Keratinocyte (primary cell): ENCODE data around the gene NIF3L1. TPM values are rescaled to one million over a fixed set of nuclear protein-coding genes. Genes with fewer than 3 reads are reported as not detected.

Experiments used
- DNase-seq: peaks from one replicate; pipeline ENCODE4 v3.0.0-alpha.2; 2011; ENCODE audit warnings: low read depth, missing footprints, low spot score
- FAIRE-seq: peaks from 2 replicates; lab custom pipeline; 2011; peaks lifted over from hg19 to GRCh38; lab: Jason Lieb, UNC
- H2AFZ ChIP-seq: 2 replicates; pipeline ENCODE4 v1.6.0; 2012; ENCODE audit warnings: low read length, control low read depth, inconsistent platforms; ENCODE audit not compliant: control insufficient read depth
- H3K27ac ChIP-seq: 2 replicates; pipeline ENCODE4 v1.5.1; 2011; ENCODE audit warnings: low read length; ENCODE audit not compliant: control insufficient read depth, insufficient read depth
- H3K27me3 ChIP-seq: 3 replicates; pipeline ENCODE4 v1.6.0; 2011; ENCODE audit warnings: low read length; ENCODE audit not compliant: control insufficient read depth, insufficient read depth; ENCODE audit errors: extremely low read depth
- H3K36me3 ChIP-seq, 2 experiments: 2 replicates in 1 of 2; 3 replicates in 1 of 2; pipeline ENCODE4 v1.5.1; 2011; ENCODE audit warnings: low read length in 2 of 2, mild to moderate bottlenecking in 1 of 2; ENCODE audit not compliant: control insufficient read depth in 2 of 2, insufficient read depth in 2 of 2; ENCODE audit errors: extremely low read depth in 1 of 2
- H3K4me1 ChIP-seq: 3 replicates; pipeline ENCODE4 v1.5.1; 2011; ENCODE audit warnings: low read length; ENCODE audit not compliant: control insufficient read depth, insufficient read depth; ENCODE audit errors: extremely low read depth
- H3K4me2 ChIP-seq: 3 replicates; pipeline ENCODE4 v1.6.0; 2011; ENCODE audit warnings: low read depth, low read length; ENCODE audit not compliant: control insufficient read depth, insufficient read depth; ENCODE audit errors: extremely low read depth
- H3K4me3 ChIP-seq, 3 experiments: fragments of 200-600 bp in 1 of 3; sonication (generic) in 1 of 3; 2 replicates in 2 of 3; 3 replicates in 1 of 3; pipeline ENCODE4 v1.5.1; 2011 to 2016; ENCODE audit warnings: low read length in 3 of 3, mild to moderate bottlenecking in 3 of 3, control low read depth in 2 of 3, inconsistent platforms in 1 of 3, low read depth in 1 of 3, mixed read lengths in 1 of 3, mixed run types in 1 of 3, moderate library complexity in 1 of 3; ENCODE audit not compliant: control insufficient read depth in 2 of 3, insufficient read depth in 2 of 3; ENCODE audit errors: extremely low read depth in 1 of 3
- H3K79me2 ChIP-seq: 2 replicates; pipeline ENCODE4 v1.6.0; 2012; ENCODE audit warnings: low read length; ENCODE audit not compliant: control insufficient read depth, insufficient read depth
- H3K9ac ChIP-seq: 3 replicates; pipeline ENCODE4 v1.6.0; 2011; ENCODE audit warnings: low read length; ENCODE audit not compliant: control insufficient read depth, insufficient read depth; ENCODE audit errors: extremely low read depth
- H3K9me1 ChIP-seq: 3 replicates; pipeline ENCODE4 v1.6.0; 2011; ENCODE audit warnings: low read length; ENCODE audit not compliant: control insufficient read depth, insufficient read depth; ENCODE audit errors: extremely low read depth
- H3K9me3 ChIP-seq: 2 replicates; pipeline ENCODE4 v1.5.1; 2012; ENCODE audit warnings: low read depth, low read length; ENCODE audit not compliant: control insufficient read depth
- H4K20me1 ChIP-seq: 3 replicates; pipeline ENCODE4 v1.6.0; 2011; ENCODE audit warnings: low read length; ENCODE audit not compliant: control insufficient read depth, insufficient read depth; ENCODE audit errors: extremely low read depth
- EZH2 ChIP-seq: IDR thresholded peaks from one replicate; pipeline ENCODE4 v1.6.1; 2012; ENCODE audit warnings: inconsistent platforms, mild to moderate bottlenecking, low read length, moderate library complexity
- dilution Hi-C: fragments of 300-500 bp; cut with MboI; formaldehyde crosslinking; loops from one replicate; pipeline ENCODE4 v1.7.0; 2020; ENCODE audit warnings: low sequenced_read_pairs; ENCODE audit not compliant: extremely low pct_ligation_motif_present
- polyA plus RNA-seq, 5 experiments: library from polyadenylated mRNA; depleted of rRNA in 3 of 5; stranded (reverse) in 3 of 5; stranded (forward) in 1 of 5; unstranded in 1 of 5; fragments of >200 nt; gene quantifications; 1 replicate in 1 of 5; 2 replicates in 3 of 5; 3 replicates in 1 of 5; pipeline versions ENCODE4 v1.2.1 to v1.2.3, GENCODE V29; 2011 to 2012; ENCODE audit warnings: missing spikeins in 2 of 5, low read depth in 1 of 5, low replicate concordance in 1 of 5
- TF ChIP-seq, protein P1 (sequence below), 3 experiments: IDR thresholded peaks in 1 of 3; conservative IDR thresholded peaks in 1 of 3; optimal IDR thresholded peaks in 1 of 3; 2 replicates in 2 of 3; 3 replicates in 1 of 3; pipeline versions ENCODE3 to v1.5.1; 2011; ENCODE audit warnings: low read length in 3 of 3, mild to moderate bottlenecking in 3 of 3, moderate library complexity in 2 of 3, control low read depth in 1 of 3, inconsistent platforms in 1 of 3; ENCODE audit not compliant: insufficient read depth in 2 of 3; ENCODE audit errors: extremely low read depth in 1 of 3

The NIF3L1 gene
- polyA plus RNA-seq, 1 donor (not counting 4 experiments of a cell fraction or from before 2014, with no cell fraction given) = 67.1 TPM

GRCh38 chr2:200901459-200902072 lies 12.4 kb downstream of the NIF3L1 start:
- Histone ChIP-seq H3K4me1 (no peaks in the 10 kb centered on the region), H3K9me1 (no peaks in the 10 kb centered on the region), H3K9me3 (no peaks in the 10 kb centered on the region), H3K79me2 (no peaks in the 10 kb centered on the region), H4K20me1 (no peaks in the 10 kb centered on the region), H3K4me2 (no peak overlapping the region), H3K4me3 (no peak overlapping the region), H2AFZ (no peak overlapping the region), H3K27ac (no peak overlapping the region), H3K36me3 (peaks cover 15 to 35% of the 10 kb centered on the region in 2 experiments), H3K9ac (no peak overlapping the region), H3K27me3 (no peaks in the 10 kb centered on the region)
- peak; percentile 50 for DNase-seq
- dilution Hi-C loops = no loop called here
- TF ChIP-seq, protein P1, sequence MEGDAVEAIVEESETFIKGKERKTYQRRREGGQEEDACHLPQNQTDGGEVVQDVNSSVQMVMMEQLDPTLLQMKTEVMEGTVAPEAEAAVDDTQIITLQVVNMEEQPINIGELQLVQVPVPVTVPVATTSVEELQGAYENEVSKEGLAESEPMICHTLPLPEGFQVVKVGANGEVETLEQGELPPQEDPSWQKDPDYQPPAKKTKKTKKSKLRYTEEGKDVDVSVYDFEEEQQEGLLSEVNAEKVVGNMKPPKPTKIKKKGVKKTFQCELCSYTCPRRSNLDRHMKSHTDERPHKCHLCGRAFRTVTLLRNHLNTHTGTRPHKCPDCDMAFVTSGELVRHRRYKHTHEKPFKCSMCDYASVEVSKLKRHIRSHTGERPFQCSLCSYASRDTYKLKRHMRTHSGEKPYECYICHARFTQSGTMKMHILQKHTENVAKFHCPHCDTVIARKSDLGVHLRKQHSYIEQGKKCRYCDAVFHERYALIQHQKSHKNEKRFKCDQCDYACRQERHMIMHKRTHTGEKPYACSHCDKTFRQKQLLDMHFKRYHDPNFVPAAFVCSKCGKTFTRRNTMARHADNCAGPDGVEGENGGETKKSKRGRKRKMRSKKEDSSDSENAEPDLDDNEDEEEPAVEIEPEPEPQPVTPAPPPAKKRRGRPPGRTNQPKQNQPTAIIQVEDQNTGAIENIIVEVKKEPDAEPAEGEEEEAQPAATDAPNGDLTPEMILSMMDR (optimal IDR thresholded peaks at IDR 0.05 in 1 of 3, IDR thresholded peaks at IDR 0.05 in 1 of 3, conservative IDR thresholded peaks at IDR 0.05 in 1 of 3; ENCODE audit: extremely low read depth in 1 of 3, insufficient read depth in 2 of 3, low read length in 3 of 3) = peak; percentile 74 to 92 (median 81)
- TF ChIP-seq EZH2 = no peak
- peak; percentile 88 for FAIRE-seq

- no peak for TF ChIP-seq EZH2
- TF ChIP-seq, protein P1 (optimal IDR thresholded peaks at IDR 0.05 in 1 of 3, IDR thresholded peaks at IDR 0.05 in 1 of 3, conservative IDR thresholded peaks at IDR 0.05 in 1 of 3; ENCODE audit: extremely low read depth in 1 of 3, insufficient read depth in 2 of 3, low read length in 3 of 3) = peak; percentile 65 to 87 (median 67)
- Histone ChIP-seq H3K36me3 (peaks cover 4 to 24% of the 10 kb centered on the region in 2 experiments), H3K4me1 (no peaks in the 10 kb centered on the region), H3K27me3 (no peaks in the 10 kb centered on the region), H3K4me2 (no peak overlapping the region), H3K27ac (no peak overlapping the region), H3K79me2 (no peaks in the 10 kb centered on the region), H3K9me1 (no peaks in the 10 kb centered on the region), H3K4me3 (no peak overlapping the region), H3K9me3 (no peaks in the 10 kb centered on the region), H3K9ac (no peak overlapping the region), H2AFZ (no peak overlapping the region), H4K20me1 (no peaks in the 10 kb centered on the region)
- dilution Hi-C loops = no loop called here
- peak; percentile 66 for FAIRE-seq
- no peak for DNase-seq
These were observed 16.6 kb downstream of the NIF3L1 start for GRCh38 chr2:200905618-200906296.
